Epithelial cell of esophagus (primary cell): ENCODE results near the gene FIZ1.

Experiments
- DNase-seq: peaks from one replicate; pipeline ENCODE4 v3.0.0; 2010; ENCODE audit warnings: low read depth
- H3K4me3 ChIP-seq: 2 replicates; pipeline ENCODE4 v1.5.1; 2011; ENCODE audit warnings: mild to moderate bottlenecking, low read length, control low read depth
- TF ChIP-seq, protein P1 (sequence below): IDR thresholded peaks from 2 replicates; pipeline ENCODE4 v1.5.1; 2011; ENCODE audit warnings: low read depth, mild to moderate bottlenecking, low read length, control low read depth, inconsistent platforms; ENCODE audit not compliant: insufficient read depth; ENCODE audit errors: missing control alignments

FIZ1 gene

GRCh38 chr19:55613396-55613795, 14.1 kb upstream of the FIZ1 start:
- H3K4me3 ChIP-seq: no peak overlapping the region
- TF ChIP-seq, protein P1, sequence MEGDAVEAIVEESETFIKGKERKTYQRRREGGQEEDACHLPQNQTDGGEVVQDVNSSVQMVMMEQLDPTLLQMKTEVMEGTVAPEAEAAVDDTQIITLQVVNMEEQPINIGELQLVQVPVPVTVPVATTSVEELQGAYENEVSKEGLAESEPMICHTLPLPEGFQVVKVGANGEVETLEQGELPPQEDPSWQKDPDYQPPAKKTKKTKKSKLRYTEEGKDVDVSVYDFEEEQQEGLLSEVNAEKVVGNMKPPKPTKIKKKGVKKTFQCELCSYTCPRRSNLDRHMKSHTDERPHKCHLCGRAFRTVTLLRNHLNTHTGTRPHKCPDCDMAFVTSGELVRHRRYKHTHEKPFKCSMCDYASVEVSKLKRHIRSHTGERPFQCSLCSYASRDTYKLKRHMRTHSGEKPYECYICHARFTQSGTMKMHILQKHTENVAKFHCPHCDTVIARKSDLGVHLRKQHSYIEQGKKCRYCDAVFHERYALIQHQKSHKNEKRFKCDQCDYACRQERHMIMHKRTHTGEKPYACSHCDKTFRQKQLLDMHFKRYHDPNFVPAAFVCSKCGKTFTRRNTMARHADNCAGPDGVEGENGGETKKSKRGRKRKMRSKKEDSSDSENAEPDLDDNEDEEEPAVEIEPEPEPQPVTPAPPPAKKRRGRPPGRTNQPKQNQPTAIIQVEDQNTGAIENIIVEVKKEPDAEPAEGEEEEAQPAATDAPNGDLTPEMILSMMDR: no peak
- DNase-seq: no peak

GRCh38 chr19:55611983-55612645, 12.8 kb upstream of the FIZ1 start:
- no peak for DNase-seq
- no peak overlapping the region for H3K4me3 ChIP-seq
- TF ChIP-seq, protein P1: no peak

- H3K4me3 ChIP-seq: no peak overlapping the region
- no peak for DNase-seq
- TF ChIP-seq, protein P1: no peak
Observed at GRCh38 chr19:55611300-55611982, 12.1 kb upstream of the FIZ1 start.

DNA sequence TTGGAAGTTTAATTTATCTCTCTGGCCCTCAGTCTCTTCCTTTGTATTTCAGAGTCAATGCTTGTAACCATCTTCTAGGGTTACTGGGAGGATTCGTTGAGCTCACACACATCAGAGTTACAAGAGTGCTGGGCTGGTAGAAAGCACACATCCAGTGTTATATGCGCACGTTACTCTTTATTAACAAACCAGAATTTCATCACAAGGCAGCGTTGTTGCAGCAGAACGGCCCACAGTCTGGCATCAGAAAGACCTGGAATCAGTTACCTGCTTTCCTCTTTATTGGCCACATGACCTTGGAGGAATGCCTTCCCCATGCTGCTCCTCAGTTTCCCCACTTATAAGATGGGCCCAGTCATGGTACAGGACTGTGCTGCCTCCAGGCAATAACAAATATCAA, 10.0 kb upstream of the FIZ1 start:
- H3K4me3 ChIP-seq: no peak overlapping the region
- DNase-seq: no peak
- TF ChIP-seq, protein P1: no peak

DNA sequence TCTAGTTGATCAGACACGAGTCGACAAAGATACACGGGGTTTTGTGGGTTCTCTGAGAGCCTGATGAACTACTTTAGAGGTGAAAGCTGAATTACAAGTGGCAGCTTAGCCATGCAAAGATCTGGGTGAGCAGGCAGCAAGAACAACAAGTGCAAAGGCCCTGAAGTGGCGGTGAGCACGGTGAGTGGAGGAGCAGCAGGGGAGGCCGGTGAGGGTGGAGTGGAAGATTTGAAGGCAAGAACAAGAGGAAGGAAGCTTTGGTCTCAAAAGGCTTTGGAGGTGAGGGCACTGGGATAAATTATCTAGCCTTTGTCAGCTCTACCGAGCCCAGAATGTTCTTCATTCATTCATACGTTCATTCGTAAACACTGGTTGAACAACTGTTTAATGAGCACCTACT, 7.5 kb upstream of the FIZ1 start:
- no peak for DNase-seq
- peak overlapping the region; percentile 79 for H3K4me3 ChIP-seq
- TF ChIP-seq, protein P1: no peak

DNA sequence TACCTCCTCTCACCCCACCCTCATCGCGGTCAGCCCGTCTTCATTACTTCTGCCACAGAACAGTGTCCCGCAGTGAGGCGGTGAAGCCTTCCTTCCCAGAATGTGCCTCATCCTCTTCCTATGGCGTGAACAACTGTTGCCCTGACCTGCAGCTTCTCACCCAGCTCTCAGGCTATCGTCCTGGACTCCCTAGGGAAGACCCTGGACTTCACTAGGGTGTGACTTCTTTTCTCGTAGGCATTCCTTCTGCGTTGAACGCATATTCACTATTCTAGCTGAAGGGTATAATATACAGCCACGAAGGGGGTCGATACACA, 7.1 kb upstream of the FIZ1 start:
- peak overlapping the region; percentile 79 for H3K4me3 ChIP-seq
- TF ChIP-seq, protein P1: no peak
- DNase-seq: no peak

DNA sequence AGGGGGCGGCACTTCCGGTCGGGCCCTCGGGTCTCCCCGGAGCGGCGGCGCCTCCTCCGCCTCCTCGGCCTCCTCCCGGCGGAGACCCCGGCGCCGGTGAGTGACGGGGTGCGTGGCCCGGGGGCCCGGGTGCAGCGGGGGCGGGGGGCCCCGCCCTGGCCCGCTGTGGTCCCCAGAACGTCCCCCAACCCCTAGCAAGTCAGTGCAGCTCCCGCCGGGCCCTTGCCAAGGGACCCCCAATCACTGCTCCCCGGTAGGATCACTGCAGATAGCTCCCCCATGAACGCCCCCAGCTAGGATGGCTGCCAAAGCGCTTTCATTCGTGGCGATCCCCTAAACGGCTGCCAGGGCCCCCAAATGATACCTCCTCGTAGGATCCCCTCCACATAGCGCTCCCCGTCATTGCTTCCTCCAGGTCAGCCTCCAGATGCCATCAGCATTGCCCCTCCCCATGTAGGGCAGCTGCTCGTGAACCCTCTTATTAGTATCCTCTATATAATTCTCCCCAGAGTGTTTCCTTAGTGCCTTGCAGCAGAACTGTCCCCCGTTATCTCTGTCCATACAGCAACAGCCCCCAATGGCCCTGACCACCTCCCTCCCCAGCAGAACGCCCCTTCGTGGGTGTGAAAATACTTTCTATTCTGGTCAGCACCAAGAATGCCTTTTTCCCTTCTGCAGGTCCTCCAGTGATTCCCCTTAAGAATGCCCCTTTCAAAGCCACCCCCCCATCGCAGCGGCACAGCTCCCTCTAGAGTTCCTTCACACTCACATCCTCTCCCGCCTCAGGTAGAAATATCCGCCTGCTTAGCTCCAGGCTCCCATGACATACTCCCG, 6.5 kb upstream of the FIZ1 start, which contains the start of gene ZNF865:
ZNF865 (plus strand) TSS at position 11 of the 834 bp plus-strand sequence. CDS start 7,972 bp downstream, outside the sequence.
- TF ChIP-seq, protein P1: peak; percentile 83
- peak; percentile 89 for DNase-seq

More for the DNA sequence above, 6.5 kb upstream of the FIZ1 start, which contains the start of gene ZNF865:
- peak within 1 kb of the TSS; percentile 79 for H3K4me3 ChIP-seq
